Measurements from ENCODE around the gene TSPOAP1.

Gene TSPOAP1

DNA sequence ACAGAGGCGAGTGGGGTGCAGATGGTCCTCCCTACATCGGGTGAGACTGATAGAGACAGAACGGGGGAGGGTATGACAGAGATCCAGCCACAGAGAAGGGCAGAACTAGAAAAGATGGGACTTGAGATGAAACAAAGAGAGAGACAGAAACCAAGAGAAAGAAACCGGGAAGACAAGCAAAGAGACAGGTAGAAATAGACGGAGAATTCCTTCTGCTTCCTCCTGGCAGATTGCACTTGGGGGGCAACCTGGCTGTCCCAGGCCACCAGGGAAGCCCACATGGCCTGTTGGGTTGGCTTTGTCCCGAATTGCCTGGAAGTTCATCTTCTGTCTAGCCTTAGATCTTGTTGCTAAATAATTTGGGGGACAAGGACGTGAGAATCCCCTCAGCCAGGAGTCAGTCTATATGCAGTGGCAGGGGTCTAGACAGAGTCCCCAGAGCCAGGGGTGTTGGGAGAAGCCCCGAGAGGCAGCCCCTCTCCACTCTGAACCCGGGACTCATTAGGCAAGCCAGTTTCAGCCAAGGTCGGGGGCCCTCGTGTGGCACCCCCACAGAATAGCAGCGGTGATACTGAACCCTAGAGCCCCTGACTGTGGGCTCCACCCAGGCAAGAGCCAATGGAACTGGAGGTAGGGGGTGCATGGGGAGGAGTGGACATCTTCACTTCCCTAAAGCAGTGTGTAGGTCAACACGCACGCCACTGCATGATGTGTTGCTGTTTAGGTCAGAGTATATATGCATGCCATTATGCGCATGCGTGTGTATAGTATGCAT is 627 bp upstream of the TSPOAP1 start:
- peak; percentile 76 to 91 (median 81) for DNase-seq (ENCODE audit: low read depth in 3 of 3)

DNA sequence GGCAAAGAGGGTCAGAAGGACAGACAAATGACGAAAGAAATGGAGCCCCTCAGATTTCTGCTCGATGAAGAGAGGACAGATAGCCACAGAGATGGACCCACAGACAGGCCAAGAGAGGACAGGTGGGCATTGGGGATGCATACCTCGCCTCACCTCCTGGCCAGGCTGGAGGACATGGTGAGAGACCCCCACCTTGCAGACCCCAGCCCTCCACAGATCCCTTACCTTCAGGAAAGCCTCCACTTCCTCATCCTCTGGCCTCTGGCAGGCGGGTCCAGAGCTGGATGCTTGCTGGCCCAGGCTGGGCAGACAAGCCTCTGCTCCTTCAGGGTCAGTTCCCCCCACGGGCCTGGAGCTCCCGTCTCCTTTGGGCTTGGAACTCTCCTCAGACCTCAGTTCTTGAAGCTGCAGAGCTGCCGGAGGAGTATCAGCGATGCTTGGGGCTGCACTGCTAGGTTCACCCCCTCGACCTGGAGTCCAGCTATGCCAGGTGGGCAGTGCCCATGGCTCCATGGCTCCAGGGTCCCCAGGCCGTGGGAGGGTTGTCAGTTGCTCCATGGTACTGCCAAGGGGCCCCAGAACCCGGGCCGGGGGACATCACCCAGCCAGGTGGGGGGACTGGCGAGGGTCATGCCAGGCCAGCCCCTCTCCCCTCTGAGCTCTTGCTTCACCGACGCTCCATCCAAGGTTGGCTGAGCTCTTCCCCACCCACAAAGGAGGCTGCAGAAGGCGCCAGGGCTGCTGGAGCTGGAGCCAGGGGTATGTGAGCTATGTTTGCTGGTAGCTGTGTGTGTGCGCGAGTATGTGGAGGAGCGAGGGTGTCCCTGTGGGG is 1.0 kb downstream of the TSPOAP1 start:
- DNase-seq (ENCODE audit: low read depth in 3 of 3) = no peak

DNA sequence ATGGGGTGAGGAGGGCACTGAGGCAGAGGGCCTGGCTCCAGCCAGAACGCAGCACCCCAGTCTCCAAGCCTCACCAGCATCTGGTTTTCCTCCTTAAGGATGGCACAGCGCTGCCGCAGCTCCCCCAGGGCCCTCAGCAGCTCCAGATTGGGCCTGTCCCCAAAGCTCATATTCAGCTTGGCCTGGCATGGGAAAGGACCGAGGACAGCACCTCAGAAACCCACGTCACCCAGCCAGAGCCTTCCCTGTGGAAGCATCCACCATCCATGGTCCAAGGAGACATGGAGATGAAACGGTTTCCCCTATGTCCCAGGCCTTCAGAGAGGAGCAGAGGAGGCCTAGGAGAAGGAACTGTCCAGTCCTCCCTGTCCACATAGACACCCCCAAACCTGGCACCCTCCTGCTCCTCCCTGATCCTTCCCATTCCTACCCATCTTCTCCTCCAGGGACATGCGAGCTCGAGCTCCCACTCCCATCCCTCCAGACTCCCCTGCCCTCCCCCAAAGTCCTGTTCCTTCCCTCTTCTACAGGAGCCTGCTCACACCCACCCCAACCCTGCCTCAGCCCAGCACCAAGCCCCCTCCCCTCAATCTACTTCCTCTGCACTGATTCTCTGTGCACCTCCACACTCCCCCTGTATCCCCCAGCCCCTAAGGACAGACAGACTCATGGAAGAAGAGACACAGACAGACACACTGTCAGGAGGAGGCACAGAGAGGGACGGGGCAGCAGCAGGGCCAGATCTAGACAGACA is 1.8 kb downstream of the TSPOAP1 start:
- DNase-seq (ENCODE audit: low read depth in 3 of 3) = no peak

DNA sequence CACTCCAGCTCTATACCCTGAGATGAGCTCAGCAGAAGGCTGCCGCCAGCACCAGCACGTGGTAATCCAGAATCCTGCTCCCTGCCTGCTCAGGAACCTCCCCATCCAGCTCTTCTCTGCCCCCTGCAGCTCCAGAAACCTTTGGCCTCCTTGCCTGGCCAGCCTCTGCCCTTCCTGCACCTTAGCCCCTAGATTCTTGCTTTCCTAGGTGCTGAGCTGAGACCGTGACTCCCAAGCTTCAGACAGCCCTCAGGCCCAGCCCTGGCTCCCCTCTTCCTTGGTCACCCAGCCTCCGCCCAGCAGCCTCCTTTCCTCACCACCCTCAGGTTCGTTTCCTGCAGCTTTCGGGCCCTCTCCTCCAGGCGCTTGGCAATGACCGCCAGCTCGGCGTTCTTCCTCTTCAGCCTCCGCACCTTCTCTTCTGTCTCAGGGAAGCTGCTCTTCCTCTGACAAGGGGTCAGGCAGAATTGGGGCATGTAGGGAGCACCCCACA is 2.6 kb downstream of the TSPOAP1 start:
- no peak for DNase-seq (ENCODE audit: low read depth in 3 of 3)

DNA sequence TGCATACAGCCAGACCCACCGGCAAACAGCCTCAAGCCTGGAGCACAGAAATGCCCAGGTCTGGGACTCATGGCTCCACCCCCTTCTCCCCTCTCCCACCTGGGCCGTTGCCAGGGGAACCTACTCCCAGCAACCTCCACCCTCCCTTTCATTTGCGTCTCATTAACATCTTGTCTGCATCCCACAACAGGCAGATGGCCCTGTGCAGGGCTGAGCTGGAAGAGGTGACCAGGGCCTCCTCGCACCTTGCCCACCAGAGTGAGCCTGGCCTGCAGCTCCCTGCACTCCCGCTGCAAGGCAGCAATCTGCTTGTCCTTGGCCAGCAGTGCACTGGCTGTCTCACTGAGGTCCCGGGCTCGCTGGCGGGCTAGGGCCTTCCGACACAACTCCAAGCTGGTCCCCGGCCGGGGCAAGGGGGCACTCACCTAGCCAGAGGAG is 3.3 kb downstream of the TSPOAP1 start:
- DNase-seq (ENCODE audit: low read depth in 3 of 3) = no peak

DNA sequence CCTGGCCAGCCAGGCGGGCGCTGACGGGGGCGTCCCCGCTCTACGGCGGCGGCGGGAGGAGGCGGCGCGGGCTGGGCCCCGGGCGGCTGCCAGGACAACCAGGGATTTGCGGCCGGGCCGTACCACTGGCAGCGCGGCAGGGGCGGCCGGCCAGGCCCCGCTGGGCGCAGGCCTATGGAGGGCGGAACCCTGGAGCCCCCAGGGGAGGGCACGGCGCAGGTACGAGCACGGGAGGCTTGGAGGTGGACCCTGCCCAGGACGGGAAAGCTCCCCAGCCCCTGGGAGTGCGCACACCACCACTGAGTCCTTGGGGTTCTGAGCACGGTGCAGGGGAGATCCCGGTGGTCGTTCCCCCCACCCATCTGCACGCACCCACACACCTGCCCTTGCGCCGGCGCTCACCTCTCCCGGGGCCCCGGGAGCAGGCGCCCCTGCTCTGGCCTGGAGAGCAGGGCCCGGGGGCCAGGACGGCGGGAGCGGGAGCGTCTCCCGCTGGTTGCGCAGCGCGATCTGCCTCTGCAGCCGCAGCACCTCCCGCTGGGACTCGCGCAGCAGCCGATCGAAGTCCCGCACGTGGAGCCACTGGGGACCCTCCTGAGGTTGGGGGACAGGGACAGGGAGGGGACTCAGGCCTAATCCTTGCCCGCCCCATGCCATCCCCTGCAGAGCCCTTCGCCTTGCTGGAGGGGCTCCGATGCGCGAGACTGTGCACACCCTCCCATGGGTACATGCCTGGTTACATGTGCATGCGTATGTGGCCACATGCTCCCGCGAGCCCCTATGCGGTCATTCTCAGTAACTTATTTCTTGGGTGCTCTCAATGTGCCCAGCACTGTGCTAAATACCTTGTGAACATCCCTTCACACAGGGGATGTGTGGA is 3.9 kb downstream of the TSPOAP1 start:
- no peak for DNase-seq (ENCODE audit: low read depth in 3 of 3)

DNA sequence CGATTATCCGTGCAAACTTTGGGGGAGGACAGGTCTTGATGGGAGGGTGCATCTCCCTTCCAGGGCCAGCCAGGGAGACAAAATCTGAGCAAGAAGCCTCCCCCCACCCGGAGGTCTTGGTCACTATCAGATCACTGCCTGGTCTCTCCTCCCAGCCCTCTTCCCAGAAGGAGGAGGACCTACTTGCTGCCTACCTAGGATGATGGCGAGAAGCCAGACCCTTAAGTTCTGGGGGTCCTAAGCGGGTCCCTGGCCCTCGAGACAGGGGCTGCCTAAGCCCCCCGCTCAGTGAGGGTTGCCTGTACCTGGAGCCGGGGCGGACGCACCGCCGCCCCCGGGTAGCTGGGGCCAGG is 4.6 kb downstream of the TSPOAP1 start:
- no peak for DNase-seq (ENCODE audit: low read depth in 3 of 3)

DNA sequence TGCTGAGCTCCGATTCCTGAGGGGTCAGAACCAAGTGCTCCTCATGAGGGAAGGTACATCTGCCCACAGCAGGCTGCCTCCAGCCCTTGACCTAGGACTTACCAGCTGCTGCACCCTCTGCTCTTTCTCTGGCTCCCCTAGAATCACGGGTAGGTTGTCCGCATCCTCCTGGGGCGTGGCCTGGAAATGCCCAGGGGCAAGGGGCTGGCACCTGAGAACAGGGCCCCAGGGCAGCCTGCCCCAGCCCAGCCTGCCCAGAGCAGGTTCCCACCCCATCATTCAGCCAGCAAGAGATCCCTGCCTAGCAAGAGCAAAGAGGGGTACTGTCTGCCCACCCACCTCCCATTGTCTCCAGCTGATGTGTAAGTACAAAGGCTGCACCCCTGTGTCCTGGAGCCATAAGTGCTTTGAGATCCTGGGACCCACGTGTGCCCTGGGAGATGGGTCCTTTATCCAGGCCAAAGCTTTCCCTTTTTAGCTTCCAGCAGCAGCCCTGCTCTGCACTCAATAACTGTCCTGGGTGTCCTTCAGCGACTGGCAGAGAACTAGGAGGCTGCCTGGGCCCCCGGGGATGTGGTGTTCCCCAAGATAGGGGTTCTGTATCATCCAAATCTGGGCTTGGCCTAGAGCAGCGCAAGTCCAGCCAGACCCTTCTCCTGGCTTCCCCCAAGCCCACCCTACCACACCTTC is 5.1 kb downstream of the TSPOAP1 start:
- no peak for DNase-seq (ENCODE audit: low read depth in 3 of 3)

DNA sequence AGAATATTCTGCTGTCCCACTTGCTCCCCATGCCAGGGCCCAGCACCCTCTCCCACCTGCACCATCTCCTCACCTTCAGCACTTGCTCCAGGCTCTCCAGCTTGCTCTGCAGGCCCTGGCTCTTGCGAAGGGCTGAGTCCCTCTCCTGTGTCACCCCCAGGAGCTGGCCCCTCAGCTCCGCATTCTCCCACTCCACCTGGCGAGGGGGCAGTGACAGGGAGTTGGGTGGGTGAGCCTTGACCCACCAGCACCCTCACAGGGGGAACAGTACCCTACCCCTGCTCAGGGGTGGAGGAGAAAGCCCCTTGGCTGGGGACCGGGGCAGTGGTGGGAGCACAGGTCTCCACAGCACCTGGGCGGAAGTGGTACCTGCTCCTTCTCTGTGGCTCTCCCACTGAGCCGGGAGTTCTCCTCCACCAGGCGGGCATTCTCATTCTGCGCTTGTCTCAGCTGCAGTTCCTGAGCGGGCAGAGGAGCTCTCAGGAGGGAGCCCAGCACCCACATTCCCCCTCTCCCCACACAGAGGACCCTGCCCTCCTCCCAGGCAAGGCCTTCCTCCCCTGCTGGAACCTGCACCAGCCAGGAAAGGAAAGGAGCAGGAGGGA is 5.9 kb downstream of the TSPOAP1 start:
- no peak for DNase-seq (ENCODE audit: low read depth in 3 of 3)

DNA sequence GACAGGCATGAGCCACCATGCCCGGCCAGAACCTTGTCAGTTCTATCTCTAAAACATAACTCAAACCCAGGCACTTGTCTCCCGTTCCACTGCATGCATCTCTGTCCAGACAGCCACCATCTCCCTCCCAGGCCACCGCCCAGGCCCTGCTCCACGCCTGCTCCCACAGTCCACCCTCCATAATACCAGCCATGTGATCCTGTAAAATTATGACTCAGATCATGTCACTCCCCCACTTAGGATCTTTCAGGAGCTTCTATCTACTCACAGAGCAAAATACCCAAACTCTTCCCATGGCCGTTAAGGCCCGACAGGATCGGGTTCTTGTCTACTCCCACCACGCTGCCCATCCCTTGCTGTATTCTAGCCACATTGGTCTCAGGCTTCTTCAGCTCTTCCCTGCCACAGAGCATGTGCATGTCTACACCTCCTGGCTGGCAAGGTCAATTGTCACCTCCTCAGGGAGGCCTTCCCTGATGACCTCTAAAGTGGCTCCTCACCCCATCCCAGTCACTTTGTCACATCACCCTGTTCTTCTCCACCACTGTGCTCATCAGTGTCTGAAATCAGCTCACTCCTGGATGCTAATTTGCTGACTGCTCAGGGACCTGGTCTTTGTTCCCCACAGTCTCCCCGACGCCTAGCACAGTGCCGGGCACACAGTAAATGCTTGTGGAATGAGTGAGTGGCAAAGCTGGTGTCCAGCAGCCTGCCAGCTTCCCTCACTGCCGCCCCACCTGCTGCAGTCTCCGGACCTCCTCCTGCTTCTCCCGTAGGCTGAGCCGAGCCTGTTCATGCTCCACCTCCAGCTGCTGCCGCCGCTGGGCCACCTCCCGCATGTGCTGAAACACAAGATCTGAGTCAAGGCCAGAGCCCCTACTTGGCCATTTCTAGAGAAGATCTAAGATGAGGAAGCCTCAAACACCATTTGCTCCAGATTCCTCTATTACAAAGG is 6.7 kb downstream of the TSPOAP1 start:
- DNase-seq (ENCODE audit: low read depth in 3 of 3) = no peak

DNA sequence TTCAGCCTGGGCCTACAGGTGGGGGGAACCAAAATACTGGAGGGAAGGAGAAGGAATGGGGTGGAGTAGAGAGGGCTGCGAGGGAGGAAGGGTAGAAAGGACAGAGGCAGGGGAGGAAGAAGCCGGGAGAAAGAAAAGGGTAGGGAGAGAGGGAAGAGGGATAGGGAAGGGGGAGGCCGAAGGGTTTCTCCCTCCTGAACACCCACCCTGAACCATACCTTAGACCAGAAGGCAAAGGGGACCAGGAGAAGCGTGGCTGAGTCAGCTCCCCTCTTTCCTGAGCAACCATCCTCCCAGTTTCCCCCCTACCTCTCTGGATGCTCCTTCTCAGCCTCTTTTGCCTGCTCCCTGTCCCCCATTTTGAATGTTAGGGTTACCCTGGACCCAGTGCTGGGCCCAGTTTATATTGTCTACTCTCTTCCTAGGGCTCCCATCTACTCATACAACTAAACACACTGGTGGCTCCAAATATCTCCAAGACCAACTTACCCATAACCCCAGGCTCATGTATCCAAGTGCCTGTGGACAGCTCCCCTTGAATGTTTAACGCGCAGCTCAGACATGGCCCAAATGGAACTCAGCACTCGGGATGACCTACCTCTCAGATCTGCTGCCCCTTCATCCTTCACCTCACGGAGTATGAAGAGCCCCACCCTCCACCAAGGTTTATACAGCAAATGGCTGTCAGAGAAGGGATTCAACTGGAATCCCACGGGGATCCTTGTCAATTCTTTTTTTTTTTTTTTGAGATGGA is 7.8 kb downstream of the TSPOAP1 start:
- no peak for DNase-seq (ENCODE audit: low read depth in 3 of 3)

DNA sequence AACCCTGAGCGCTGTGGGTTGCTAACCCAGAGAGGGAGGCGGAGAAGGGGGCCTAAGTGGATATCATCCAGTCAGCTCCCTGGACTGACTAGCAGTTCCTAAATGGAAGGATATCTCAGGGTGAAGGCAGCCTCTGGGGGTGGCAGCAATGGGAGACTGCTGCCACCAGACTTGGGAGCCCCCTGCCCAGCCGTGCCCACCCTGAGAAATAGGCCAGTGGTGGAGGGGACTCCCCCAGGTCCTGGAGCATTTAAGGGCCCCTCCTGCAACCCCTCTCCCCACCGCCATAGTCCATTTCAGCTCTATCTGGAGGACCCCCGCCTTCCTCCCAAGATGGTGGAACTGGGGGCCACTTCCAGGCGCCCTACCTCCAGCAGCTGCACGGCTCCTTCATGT is 8.4 kb downstream of the TSPOAP1 start:
- no peak for DNase-seq (ENCODE audit: low read depth in 3 of 3)

DNA sequence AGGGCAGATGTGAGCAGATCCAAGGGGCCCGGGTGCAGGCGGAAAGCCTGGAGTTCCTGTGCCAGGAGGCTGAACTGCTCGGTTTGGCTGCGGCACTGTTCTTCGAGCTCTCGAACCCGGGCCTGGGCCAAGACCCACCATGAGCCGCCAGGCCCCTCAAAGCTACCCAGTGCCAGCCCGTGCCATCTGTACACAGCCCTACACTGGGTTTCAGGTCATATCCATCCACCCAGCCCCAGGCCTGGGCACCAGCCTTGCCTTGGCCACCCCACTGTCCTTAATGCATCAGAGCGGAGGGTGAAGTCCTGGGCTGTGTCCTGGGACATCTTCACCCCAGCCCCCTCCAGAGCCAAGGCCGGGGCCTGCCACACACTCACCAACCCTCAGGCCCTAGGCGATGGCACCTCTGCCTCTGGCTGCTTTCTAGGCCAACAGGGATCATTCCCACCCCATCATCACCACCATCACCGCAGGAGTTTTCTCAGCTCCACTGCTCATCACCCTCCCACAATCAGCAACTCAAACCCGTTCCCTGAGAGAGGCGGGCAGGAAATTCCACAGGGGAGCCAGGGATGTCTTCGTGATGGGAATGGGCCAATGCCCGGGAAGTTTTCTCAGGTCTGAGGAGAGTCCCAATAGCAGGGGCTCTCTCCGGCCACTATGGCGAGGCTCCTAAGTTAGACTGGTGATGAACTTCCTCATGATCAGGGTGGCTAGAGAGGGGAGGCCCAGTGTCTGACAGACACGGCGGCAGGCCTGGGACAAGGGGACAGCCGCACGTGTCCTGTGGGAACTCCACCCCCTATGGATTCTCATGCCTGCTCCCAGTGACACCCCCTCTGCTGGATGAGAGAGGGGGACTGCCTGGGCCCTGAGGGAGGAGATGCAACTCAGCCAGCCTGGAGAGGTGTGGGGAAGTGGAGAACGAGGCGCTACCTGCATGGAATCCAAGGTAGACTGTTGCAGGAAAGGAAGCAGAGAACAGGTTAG is 9.1 kb downstream of the TSPOAP1 start:
- no peak for DNase-seq (ENCODE audit: low read depth in 3 of 3)

DNA sequence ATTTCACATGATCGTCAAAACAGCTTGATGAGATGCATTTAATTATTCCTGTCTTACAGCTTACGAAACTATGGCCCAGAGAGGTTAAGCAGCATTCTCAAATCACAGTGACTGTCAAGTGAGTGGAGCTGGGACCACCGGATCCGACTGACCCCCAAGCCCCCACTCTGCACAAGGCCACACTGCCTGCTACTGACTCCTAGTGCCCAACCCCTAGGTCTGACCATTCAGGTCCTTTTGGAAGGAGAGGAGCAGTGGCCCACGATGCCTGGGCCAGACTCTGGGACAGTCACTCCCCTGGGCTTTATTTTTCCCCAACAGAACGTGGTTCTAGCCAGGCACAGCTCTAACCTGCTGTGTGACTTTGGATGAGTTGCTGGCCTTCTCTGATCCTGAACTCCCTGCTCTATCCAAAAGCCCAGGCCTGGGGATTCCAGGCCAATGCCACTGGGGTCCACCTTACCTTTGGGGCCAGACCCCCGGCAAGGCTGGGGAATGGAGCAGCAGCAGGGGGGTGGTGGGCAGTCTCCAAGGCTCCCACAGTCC is 9.9 kb downstream of the TSPOAP1 start:
- DNase-seq (ENCODE audit: low read depth in 3 of 3) = no peak

DNA sequence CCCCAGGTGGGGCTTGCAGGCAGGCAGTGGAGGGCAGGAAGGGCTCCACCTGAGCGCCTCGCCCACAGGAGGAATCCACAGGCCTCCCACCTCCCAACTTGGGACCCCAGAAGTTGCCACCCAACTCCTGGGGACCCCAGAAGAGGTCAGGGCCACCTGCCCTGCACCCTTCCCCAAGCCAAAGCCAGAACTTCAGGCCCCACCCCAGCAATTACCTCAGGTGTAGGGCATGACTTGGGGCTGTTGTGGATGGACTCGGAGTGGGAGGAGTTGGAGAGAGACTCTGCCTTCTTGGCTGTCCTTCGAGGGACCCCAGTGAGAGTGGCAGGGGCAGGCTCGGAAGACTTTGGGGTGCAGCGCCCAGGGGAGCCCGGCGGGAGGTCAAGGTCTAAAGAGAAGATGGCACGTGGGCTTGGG is 10.5 kb downstream of the TSPOAP1 start:
- no peak for DNase-seq (ENCODE audit: low read depth in 3 of 3)

DNA sequence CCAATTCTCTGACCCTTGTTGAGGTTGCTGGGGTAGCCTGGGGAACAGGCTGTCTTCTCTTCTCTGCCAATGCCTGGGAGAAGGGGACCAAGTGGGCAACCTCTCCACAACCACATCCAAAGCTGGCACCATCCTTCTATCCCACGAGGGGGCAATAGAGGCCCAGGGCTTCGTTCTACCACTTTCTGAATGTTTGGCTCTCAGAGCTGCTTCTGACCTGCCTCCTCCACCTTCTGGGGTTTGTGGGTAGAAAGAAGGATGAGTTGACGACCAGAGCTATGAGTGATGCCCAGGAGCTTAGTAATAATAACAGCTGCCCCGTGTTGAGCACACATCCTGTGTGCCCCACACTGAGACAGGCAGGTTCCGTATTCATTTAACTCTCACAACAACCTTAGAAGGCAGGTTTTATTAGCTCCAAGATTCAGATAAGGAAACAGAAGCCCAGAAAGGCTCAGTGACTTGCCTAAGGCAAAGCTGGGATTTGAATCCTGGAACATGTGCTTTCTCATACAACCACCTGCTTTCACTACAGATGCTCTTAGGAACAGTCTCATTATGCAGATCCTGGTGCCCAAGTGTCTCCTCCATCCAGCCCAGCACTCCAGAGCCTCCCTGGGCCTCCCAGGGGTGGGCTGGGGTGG is 11.1 kb downstream of the TSPOAP1 start:
- DNase-seq (ENCODE audit: low read depth in 3 of 3) = peak in 2 of 3 experiments; percentile 53 to 62
